GM04503 (cell line): ENCODE data around the gene SYCP2.
"Not testable (repeated sequence)": the region's sequence is repeated elsewhere in the genome, so short reads cannot be mapped to it uniquely, and the experiment has no call there.

Experiments used
- DNase-seq: peaks from one replicate; pipeline ENCODE4 v3.0.0-alpha.2; 2012; ENCODE audit warnings: low read depth

SYCP2 gene

GRCh38 chr20:59908855-59909254 is 24.6 kb downstream of the SYCP2 start:
- no peak for DNase-seq

- no peak for DNase-seq
Observed at GRCh38 chr20:59903621-59904020, 29.8 kb downstream of the SYCP2 start.

DNA sequence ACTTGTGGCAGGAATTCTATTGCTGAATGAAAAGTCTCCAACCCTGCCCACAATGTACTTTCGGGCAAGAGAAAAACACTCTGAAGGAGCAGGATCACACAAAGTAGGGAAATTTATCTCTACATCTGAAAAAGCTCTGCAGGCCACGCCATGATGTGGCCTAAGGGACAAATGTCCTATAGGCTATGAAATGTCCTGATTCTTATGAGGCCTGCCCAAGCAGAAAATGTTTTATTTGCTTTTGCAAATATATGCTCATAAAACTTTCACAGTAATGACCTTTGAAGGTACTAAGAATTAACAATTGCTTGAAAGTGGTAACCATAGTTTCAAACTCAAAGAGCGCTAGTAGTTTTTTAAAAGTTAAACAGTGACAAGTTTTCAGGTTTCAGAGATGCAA is 31.0 kb downstream of the SYCP2 start:
- no peak for DNase-seq

GRCh38 chr20:59895908-59896307 is 37.5 kb downstream of the SYCP2 start:
- DNase-seq, result no peak

DNA sequence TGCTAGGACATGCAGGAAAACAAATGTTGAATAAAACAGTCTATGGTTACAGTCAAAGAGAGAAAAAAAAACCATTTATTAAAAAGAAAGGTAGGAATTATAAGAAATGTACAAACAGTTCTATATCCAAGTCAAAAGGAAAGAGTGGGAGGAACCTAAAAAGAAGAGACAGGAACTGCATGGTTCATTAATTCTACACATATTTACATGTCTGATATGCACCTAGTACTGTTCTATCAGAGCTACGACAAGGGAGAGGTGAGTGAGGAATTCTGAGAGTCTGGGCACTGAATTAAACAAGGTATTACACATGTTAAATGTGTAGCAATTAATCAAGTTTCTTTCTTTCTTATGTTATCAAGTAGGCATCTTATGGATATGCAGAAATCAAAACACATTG is 41.9 kb downstream of the SYCP2 start:
- DNase-seq, result no peak

- DNase-seq, result not testable (repeated sequence)
Observed at GRCh38 chr20:59890035-59890434, 43.4 kb downstream of the SYCP2 start.

DNA sequence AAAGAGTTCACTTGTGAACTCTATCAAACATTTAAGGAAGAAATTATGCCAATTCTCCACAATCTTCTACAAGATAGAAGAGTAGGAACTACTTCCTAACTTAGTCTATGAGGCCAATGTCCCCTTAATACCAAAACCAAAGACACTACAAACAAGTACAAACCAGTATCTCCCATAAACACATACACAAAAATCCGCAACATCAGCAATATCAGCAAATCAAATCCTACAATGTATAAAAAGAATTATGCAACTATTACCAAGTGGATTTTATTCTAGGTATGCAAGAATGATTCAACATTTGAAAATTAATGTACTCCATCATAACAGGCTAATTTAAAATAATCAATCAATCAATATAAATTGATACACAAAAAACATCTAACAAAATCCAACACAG is 45.4 kb downstream of the SYCP2 start:
- DNase-seq, result no peak

DNA sequence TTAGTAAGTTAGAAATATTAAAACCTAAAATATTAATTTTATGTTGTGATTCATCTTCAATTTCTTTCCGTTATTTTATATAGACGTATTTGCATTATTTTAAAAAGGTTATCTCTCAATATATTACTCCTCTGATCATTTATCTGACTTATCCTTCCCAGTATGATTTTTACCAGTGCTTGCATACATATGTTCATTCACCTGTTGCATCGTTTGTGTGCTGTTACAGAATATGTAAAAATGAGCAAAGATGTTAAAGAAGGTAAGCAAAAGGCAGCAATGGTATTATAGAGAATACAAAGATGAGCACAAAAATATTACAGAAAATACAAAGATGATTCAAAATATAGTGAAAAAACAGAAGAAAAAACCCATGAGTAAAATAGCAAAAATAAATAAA is 48.9 kb downstream of the SYCP2 start:
- no peak for DNase-seq

DNA sequence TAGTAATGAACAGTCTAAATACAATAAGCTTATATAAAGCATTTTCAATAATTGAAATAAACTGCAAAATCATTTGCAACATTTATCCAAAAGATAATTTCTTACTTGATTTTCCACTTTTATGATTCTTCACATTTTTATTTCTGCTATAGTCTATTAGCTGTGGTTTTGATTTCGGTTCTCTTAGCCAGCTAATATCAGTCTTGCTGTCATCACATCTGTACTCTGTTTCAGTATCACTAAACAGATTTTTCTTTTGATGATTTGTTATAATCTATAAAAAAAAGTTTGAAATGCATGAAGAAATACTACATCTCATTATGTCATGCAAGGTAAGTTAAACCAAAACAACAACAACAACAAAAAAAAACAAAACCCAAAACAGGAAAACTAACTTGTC is 53.2 kb downstream of the SYCP2 start:
- no peak for DNase-seq

DNA sequence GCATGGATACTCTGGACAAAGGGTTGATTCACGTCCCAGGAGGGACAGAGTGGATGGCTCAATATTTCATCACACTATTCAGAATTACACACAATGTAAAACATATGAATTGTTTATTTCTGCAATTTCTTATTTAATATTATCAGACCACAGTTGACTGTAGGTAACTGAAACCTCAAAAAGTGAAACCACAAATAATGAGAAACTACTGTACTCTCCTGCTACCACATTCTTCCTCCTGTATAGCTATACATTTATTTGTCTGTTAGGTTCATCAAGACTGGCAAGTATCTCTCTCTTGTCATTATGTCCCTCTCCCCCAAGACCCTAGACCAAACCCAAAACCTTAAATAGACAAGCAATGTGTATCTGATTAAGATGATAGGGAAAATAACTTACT is 60.0 kb downstream of the SYCP2 start:
- no peak for DNase-seq

GRCh38 chr20:59871096-59871495 is 62.3 kb downstream of the SYCP2 start:
- DNase-seq, result no peak

DNA sequence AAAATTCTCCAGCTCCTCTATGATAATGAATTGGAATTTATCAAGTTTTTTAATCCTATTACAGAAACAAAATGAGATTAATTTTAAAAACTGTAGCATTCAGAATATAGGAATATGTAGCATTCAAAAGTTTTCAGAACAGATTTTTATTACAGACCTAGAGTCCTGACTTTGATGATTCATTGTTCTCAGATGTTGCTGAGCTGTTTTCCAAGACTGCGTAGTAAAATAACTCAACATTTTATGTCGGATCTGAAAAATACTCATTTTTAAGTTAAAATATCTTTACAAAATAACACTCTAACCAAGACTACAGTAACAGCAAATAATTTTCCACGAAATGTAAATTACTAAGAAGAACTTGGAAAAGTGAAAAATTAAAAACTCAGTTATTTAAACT is 67.1 kb downstream of the SYCP2 start:
- DNase-seq, result no peak

- no peak for DNase-seq
Observed at GRCh38 chr20:59864726-59865125, 68.7 kb downstream of the SYCP2 start.

GRCh38 chr20:59863058-59863457 is 70.4 kb downstream of the SYCP2 start:
- DNase-seq, result no peak

DNA sequence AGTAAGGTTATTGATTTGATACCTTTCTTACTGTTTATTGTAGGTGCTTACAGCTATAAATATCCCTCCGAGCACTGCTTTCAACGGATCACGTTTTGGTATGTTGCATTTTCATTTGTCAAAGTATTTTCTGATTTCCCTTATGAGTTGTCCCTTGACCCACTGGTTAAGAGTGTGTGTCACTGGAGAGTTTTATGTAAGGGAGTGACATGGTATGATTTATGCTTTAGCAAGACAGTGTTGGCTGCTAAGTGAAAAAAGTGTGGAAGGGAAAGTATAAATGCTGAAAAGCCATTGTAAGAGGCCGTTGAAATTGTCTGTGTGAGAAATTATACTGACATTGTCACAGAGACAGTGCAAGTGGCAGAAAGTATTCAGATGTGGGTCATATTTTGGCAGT is 72.0 kb downstream of the SYCP2 start:
- no peak for DNase-seq

DNA sequence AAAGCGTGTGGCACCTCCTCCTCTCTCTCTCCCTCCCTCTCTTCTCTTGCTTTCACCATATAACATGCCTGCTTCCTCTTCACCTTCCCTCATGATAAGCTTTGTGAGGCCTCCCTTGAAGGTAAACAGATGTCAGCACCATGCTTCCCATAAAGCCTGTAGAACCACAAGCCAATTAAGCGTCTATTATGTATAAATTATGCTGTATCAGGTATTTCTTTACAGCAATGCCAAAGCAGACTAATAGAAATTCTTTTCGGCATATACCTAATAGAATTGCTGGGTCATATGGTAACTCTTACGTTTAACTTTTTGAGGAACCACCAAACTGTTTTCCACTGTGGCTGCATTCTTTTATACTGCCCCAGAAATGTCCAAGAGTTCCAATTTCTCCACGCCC is 75.0 kb downstream of the SYCP2 start:
- DNase-seq, result no peak

DNA sequence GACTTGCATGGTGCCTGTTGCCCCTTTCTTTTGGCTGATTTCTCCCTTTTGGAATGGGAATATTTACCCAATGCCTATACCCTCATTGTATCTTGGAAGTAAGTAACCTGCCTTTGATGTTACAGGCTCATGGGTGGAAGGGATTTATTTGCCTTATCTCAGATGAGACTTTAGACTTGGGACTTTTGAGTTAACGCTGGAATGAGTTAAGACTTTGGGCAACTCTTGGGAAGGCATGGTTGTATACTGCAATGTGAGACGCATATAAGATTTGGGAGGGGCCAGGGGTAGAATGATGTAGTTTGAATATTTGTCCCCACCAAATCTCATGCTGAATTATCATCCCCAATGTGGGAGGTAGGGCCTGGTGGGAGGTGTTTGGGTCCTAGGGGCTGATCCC is 75.5 kb downstream of the SYCP2 start:
- DNase-seq, result no peak

DNA sequence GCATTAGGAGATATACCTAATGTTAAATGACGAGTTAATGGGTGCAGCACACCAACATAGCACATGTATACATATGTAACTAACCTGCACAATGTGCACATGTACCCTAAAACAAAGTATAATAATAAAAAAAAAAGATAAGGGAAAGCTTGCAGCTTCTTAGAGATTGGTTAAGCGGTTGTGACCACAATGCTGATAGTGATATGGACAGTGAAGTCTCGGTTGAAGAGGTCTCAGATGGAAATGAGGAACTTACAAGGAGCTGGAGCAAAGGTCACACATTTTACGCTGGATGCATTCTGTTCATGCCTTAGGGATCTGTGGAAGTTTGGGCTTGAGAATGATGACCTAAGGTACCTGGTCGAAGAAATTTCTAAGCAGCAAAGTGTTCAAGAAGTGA is 76.5 kb downstream of the SYCP2 start:
- not testable (repeated sequence) for DNase-seq

DNA sequence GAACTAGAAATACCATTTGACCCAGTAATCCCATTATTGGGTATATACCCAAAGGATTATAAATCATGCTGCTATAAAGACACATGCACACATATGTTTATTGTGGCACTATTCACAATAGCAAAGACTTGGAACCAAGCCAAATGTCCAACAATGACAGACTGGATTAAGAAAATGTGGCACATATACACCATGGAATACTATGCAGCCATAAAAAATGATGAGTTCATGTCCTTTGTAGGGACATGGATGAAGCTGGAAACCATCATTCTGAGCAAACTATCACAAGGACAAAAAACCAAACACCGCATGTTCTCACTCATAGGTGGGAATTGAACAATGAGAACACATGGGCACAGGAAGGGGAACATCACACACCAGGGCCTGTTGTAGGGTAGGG is 76.9 kb downstream of the SYCP2 start:
- not testable (repeated sequence) for DNase-seq

GRCh38 chr20:59850018-59850641 is 83.3 kb downstream of the SYCP2 start:
- DNase-seq, result no peak

- DNase-seq, result no peak
Observed at GRCh38 chr20:59848182-59848581, 85.3 kb downstream of the SYCP2 start.

GRCh38 chr20:59845472-59845871 is 88.0 kb downstream of the SYCP2 start:
- DNase-seq, result no peak

DNA sequence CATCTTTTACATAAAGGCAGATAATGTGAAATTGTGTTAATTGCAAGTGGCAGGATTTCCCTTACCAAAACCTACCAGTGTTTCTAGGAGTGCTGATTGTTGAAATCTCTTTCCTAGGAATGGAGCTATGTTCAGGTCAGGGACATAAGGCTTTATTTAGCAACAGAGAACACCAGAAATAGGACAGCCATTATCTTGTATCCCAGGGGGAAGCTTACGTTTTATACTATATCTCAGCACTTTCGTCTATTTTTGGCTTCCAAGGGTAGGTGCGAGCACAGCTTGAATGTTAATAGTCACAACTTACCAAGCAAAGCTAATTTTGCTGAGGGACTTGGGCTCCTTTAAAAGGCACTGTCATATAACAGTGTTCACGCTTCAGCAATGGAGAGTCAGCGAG is 94.0 kb downstream of the SYCP2 start:
- no peak for DNase-seq

DNA sequence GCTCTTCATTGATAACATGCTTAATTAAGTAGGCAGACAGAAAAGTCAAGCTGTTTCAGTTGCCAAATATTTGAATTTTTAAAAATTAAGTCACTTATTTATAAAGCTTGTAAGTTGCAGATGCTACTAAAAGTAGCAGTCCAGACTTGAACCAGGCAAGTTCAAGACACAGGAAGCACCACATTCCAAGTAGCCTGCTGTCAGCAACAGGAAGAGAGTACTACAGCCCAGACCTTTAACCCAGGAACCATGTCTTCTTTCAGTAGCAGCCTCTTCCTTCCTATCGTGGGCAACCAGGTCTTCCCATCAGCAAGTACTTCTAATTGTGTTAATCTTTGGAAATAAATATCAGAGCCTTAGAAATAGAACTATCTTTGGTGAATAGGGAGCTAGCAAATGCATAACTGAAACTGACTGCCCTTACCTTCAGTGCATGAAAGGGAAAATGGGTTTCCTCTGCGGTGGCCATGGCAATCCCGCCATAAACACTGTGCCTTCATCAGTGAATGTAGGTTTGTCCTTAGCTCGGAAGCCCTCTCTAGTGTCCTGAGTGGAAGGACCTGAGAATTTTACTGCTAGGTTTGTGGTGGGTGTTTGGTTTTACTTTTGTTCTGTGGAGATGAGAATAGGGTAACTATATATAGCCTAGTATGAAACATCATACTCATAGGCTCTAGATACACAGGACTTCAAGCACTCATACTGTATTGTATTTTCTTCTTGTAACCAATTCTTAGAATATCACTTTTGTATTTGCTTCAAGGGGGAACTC is 95.6 kb downstream of the SYCP2 start:
- no peak for DNase-seq
